HG03025 (cell line): Measurements from ENCODE around the gene NRG3.

ENCODE experiments used
- ATAC-seq: cut with Tn5 transposase; IDR thresholded peaks from one replicate; pipeline ENCODE4 v1.9.1; 2021; ENCODE audit warnings: mild to moderate bottlenecking, moderate library complexity; ENCODE audit not compliant: unreplicated experiment, low FRiP score

Gene NRG3

GRCh38 chr10:82192665-82193064, 317.7 kb downstream of the NRG3 start:
- no peak for ATAC-seq

- no peak for ATAC-seq
These were observed 319.4 kb downstream of the NRG3 start for GRCh38 chr10:82194419-82194818.

- ATAC-seq, result no peak
These were observed 331.8 kb downstream of the NRG3 start for GRCh38 chr10:82206831-82207230.

GRCh38 chr10:82208726-82209125, 333.7 kb downstream of the NRG3 start:
- no peak for ATAC-seq

GRCh38 chr10:82210331-82210730, 335.3 kb downstream of the NRG3 start:
- no peak for ATAC-seq

- no peak for ATAC-seq
These were observed 336.4 kb downstream of the NRG3 start for GRCh38 chr10:82211346-82211745.

- ATAC-seq, result no peak
These were observed 337.8 kb downstream of the NRG3 start for GRCh38 chr10:82212753-82213152.

DNA sequence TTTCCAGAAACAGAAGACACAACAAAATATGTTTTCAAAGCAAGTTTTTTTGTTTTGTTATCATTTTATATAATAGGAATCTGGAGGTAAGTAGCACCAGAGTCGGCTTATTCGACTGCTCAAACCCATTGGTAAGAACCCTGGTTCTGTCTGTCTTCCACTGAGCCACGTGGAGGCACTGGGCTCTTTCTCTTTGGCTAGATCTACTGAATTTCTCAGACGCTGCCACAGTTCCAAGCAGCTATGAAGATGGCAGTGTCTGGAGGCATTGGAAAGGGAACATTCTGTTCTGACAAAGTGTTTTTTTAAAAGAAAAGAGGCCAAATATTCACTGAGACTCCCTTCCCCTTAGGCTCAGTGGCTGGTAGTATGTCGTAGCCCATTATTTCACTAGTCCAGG, 338.8 kb downstream of the NRG3 start:
- no peak for ATAC-seq

DNA sequence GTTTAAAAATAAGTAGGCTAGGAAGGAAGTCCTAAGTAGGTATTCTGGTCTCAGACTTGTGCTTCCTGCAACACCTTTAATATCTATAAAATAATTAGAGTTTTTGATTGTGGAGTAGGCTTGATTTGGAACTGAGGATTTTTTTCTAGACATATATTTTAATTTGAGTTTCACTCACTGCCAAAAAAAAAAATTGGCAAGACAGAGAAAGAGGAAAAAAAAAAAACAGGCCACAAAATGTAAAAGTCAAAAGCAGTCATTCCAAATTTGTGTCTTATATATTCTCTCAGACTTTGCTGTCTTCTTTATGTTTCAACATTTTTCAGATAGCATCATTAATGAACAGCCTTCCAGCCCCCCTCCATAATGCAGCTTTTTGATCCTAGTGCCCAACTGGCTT, 346.1 kb downstream of the NRG3 start:
- ATAC-seq, result no peak

DNA sequence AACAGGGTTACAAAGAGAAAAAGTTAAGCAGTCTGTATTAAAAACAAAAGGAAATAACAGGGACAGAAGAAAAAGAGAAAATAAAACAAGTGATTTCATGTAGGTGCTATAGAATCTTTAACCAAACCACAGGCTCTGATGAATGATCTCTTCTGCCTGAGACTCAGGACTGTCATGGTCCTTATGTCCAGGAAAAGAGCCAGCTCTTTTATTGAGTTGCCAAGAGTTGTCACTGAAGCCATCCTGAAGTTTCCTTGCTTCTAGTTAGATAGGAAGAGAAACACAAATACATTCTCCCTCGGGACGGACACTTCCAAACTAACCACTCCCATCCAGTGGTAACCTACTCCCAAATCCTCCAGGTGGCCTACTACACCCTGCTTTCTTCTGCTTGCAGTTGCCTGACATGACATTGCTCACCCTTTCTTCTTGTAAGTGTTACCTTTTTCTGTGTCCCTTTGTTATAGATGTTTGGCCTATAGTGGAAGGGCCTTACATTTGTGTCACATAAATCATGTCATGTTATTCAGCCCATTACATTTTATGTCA, 346.7 kb downstream of the NRG3 start:
- ATAC-seq, result no peak

DNA sequence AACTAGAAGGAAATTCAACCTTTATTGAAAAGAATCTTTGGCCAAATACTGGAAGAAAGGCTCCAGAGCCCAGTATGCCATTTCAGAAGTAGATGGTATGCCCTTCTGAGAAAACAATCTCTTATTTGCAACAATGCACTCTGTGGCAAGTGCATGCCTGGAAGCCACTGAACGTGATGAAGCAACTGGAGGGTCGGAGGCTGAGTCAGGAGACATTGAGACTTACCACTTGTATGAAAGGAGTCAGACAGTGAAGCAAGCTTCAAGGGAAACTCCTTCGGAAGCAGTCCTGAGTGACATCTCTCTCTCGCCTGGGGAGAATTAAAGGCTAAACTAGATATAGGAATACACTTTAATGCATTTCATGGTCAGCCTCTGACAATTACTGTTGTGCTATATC, 353.7 kb downstream of the NRG3 start:
- ATAC-seq, result no peak

DNA sequence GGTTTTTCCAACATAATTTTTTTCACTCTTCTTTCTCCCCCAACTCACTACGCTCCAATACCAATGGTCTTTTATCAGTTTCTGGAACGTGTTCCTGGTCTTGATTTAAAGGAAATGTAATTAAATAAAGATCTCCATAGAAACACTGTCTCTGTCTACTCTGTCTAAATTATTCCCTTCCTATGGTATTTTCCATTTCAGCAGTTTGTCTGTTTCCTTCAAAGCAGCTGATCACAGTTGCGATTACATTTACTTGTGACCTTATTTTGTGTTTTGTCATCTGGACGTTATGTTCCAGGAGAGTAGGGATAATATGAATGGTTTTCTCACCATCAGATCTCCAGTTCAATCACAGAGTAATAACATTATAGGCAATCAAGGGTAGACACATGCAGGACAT, 359.2 kb downstream of the NRG3 start:
- no peak for ATAC-seq

GRCh38 chr10:82236084-82236731, 361.2 kb downstream of the NRG3 start:
- ATAC-seq, result no peak

- no peak for ATAC-seq
These were observed 363.3 kb downstream of the NRG3 start for GRCh38 chr10:82238291-82238690.

- ATAC-seq, result no peak
These were observed 365.4 kb downstream of the NRG3 start for GRCh38 chr10:82240408-82240807.

- no peak for ATAC-seq
These were observed 367.8 kb downstream of the NRG3 start for GRCh38 chr10:82242778-82243177.

GRCh38 chr10:82245157-82245556, 370.2 kb downstream of the NRG3 start:
- no peak for ATAC-seq

GRCh38 chr10:82245906-82246560, 371.0 kb downstream of the NRG3 start:
- ATAC-seq, result no peak

DNA sequence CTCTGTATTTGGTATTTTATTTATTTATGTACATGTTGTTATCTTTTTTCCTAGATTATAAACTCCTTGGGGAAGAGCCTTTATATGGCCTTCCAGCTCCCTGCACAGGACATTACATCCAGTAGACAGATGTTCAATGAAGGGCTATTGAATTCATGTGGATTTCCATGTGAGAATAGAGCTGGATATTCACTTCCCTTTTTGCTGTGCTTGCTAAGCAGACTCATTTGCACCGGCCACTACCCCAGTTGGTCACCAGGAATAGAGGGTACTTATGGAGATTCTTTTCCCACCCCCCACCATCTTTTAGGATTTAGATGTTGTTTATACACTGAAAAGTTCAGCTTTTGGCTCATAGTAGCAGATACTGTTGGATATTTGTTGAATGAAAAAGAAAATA, 374.1 kb downstream of the NRG3 start:
- no peak for ATAC-seq

- no peak for ATAC-seq
These were observed 376.4 kb downstream of the NRG3 start for GRCh38 chr10:82251222-82251906.

DNA sequence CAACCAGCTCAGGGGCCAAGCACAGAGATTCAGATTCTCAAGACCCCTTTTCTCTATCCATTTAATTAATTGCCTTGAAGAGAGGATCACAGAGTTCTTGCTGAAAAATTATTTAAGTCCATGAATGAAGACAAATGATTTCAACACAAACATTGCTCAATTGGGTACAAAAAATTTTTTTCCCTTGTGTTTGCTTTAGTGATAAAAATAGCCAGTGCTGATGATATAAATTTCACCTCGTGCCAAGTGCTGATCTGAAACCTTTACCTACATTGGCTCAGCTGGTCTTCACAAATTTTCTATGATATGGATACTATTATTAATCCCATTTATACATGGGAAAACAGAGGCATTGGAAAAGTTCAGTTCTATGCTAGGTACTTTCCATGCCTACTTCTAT, 377.1 kb downstream of the NRG3 start:
- no peak for ATAC-seq

DNA sequence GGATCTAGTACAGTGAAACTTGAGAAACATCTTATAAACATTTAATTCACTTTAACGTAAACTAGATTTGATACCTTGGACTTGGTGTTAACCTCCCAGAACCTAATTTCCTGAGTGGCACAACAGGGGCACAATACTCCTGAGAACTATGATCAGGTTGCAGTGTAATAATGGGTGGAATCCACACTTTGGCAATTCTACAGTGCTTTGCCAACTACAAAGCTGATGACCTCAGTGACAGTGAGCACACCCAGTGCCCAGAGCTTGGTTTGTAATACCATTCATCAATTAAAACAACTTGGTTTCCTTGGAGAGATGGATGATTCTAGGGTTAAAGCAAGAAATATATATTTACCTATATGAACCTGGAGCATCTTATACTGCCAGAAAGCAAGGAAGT, 379.2 kb downstream of the NRG3 start:
- ATAC-seq, result no peak
